ENCODE measurements around the gene WDR35.
"Not testable (repeated sequence)": the region's sequence is repeated elsewhere in the genome, so short reads cannot be mapped to it uniquely, and the experiment has no call there.

The WDR35 gene

DNA sequence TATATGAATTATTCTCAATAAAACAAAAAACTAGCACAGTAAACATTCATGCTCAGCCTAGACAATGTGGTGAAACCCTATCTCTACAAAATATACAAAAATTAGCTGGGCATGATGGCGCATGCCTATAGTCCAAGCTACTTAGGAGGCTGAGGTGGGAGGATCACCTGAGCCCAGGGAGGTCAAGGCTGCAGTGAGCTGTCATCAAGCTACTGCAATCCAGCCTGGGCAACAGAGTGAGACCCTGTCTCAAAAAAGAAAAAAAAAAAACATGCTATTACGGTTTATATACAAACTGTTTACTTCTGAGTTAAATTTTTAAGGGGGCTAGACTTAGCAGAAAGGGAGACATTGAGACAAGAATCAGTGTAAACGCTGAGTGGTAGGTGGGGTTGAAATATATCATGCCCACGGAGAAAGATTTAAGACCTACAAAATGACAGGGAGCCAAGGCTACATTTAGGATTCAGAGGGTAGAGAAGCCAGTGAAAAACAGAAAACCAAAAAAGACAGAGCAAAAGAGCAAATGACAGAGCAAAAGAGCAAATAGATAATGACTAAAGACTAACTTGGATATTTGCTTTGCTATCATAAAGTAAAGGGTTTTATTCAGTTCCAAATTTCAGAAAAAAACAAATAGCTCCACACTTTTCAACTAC lies 95.6 kb downstream of the WDR35 start:
- DNase-seq (ENCODE audit: low read depth in 2 of 2): no peak

DNA sequence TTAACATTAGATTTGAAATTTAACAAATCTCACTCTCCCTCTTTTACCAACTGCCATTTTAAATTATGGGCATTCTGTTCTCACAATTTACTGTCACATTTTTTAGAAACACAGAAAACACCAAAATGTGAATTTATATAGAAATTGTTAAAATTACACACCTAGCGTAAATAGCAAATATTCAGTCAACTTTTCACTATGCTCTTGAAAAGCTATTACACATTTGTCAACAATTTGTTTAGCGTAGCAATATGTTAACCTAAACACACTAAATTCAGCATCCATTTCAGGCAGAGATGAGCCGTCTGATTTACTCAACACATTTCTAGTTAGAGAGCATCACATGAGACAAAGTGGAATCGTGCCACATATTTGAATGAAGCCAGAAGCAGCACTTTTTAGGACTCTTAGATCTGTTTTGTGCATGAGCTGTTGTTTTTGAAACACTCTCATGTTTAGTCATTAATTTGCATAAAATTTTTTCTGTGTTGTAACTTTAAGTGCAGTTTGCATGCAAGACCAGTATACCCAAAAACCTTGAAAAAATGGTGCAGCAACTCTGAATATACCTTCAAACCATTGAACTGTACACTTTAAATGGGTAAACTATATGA lies 96.3 kb downstream of the WDR35 start:
- no peak for DNase-seq (ENCODE audit: low read depth in 2 of 2)

DNA sequence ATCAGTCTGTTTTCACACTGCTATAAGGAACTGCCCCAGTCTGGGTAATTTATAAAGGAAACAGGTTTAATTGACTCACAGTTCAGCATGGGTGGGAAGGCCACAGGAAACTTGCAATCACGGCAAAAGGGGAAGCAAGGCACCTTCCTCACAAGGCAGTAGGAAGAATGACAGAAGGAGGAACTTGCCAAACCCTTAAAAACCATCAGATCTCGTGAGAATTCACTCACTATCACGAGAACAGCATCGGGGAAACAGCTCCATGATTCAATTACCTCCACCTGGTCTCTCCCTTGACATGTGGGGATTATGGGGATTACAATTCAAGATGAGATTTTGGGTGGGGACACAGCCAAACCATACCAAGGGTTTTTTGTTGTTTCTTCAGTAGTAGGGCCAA lies 97.9 kb downstream of the WDR35 start:
- DNase-seq (ENCODE audit: low read depth in 2 of 2): not testable (repeated sequence)

DNA sequence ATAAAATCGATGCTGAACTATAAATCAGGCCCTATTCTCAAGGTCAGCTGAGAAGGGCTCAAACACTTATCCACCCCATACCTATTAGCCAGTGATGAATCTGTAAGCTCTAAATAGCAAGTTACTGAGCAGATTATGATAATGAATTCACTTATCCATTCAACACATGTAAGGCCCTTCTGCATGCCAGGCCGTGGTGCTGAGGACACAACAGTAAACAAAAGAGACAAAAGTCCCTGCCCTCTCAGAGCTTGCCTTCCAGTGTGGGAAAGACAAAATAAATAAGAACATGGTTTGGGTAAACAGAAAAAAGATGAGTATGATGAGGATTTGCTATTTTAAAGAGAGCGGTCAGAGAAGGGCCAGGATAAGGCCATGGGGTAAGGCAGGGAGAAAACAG lies 99.8 kb downstream of the WDR35 start:
- no peak for DNase-seq (ENCODE audit: low read depth in 2 of 2)

DNA sequence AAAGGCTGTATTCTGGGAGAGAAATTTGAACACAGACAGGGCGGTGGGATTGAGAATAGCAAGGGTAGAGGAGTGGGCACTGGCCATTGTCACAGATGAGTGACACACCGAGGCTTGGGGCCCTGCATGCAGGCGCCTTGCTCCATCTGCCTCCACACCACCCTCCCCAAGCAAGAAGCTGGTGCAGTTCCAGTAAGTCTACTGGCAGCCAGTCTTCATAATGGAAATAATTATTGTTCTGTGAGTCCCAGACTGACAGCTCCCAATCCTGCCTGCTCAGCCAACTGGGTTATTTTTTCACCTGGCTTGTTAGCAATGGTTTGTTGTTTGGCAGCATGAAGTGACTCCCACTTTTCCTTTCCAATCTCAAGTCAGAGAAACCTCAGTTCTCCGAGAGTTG lies 101.1 kb downstream of the WDR35 start:
- no peak for DNase-seq (ENCODE audit: low read depth in 2 of 2)

DNA sequence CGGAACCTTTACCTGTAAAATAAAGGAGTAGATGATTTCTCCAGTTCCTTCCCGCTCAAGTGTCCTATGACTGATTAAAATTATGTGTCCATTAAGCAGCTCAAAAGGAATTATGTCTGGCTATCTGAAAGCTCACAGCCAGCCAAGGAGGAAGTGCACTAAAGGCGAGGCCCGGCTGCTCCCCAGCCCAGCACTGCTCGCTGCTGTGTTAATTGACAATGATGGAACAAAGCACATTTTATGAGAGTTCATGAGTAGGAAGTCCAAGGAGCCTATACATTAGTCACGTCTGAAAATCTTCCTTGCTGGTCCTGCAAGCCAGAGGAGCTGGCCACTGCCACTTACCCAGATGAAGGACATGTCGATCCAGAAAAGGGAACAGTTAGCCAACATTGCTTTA lies 102.4 kb downstream of the WDR35 start:
- no peak for DNase-seq (ENCODE audit: low read depth in 2 of 2)

DNA sequence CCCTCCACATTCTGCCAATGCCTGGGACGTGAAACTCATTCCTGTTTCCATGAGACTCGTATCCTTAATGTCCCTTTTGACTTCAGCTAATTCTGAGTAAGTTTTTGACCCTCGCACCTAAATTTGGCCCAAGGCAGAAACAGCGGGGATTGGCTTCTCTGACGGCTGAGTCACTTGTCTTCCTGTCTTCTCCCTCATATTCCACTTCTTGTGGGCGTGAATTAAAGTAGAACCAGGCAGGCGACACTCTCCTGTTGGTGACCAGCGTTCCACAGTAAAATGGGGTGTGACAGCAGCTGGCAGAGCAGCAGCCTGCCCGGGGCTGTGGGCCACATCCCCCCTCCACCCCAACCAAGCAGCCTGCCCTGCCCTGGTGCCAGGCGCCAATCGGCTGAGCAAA lies 103.6 kb downstream of the WDR35 start:
- DNase-seq (ENCODE audit: low read depth in 2 of 2): no peak

DNA sequence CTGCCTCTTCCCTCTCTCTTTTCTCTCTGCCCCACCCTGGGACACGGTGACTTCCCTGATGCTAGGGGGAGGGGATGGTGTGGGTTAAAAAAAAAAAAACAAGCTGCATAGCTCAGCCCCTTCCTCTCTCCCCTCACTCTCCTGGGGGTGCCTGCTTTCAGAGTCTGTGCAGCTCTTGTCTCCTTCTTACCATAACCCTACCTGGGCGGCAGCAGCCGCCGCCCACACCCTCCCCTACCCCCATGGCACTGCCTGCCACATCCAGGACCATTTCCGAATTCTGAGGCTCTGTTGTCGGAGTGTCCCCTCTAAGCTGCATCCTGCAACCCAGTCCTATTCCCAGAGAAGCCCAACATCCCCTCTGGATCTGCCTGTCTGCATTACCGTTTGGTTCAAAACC lies 104.1 kb downstream of the WDR35 start:
- DNase-seq (ENCODE audit: low read depth in 2 of 2): no peak

DNA sequence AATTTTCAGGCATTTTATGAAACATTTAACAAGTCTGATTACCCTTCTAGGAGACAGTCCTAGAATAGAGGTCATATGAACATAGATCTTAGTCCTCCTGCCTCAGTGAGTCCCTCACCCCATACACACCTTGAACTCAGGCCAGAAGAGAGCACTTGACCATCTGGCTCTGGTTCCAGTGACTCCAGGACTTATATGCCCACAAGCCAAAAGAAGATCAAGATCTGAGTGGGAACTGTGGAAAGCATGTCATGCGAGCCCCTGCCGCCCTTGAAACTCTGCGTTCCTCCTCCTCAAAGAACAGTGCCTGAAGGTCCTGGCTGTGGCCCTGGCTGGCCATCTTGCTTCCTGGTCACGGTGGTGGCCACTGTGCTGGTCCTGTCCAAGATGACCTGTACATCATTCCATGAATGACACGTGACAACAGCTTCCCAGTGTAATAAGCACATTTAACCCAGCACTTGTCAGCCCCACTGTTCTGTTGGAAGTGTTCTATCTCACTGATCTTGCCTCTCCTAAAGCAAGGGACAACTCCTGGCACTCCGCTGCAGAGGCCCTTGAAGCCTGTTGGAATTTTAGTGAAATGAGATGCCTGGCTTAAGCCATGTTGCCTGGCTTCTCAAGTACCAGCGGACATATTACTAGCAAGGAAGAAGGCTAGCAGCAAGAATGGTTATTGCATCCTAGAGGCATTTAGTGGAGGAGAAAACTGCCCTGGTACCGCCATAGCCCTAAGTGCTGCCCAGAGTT lies 105.8 kb downstream of the WDR35 start:
- no peak for DNase-seq (ENCODE audit: low read depth in 2 of 2)

DNA sequence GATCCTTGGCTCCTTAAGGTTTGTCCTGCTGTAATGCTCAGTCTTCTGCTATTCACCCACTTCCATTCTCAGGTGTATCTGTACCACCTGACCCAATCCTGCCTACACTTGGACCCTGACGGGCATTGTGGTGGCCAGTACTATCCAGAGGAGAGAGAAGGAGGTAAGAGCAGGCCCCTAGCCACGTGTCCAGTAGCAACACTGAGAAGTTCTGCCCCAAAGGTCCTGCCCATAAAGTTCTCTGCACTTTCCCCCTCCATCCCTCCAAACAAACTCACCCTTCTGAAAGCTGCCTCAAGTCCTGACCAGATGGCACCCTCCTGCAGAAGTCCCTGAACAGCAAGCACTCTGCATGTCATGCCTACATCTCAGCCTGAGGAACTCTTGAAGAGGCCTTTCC lies 106.4 kb downstream of the WDR35 start:
- DNase-seq (ENCODE audit: low read depth in 2 of 2): no peak

DNA sequence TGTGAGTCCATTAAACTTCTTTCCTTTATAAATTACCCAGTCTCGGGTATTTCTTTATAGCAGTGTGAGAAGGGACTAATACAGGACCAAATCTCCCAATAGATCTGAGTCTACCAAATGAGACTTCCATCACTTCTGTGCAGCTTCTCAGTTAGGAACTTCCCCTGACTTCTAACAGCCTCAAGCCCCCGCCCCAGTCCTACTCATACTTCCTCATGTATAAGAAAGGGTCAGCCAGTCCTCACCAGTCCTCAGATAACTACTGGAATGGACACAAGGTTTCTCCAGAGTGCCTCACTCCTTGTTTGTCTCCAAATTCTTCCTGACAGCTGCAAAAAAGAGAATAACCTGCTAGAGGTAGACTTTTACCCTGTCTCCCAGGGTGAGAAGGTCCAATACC lies 107.6 kb downstream of the WDR35 start:
- no peak for DNase-seq (ENCODE audit: low read depth in 2 of 2)

DNA sequence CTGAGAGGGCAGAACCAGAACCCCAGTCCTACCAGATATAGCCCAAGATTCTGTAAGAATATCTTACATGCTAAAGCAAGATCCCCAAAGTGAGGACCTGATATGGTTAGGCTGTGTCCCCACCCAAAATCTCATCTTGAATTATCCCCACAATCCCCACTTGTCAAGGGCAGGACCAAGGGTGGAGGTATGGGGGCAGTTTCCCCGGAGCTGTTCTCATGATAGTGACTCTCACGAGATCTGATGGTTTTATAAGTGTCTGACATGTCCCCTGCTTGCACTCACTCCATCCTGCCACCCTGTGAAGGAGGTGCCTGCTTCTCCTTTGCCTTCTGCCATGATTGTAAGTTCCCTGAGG lies 108.0 kb downstream of the WDR35 start:
- no peak for DNase-seq (ENCODE audit: low read depth in 2 of 2)

DNA sequence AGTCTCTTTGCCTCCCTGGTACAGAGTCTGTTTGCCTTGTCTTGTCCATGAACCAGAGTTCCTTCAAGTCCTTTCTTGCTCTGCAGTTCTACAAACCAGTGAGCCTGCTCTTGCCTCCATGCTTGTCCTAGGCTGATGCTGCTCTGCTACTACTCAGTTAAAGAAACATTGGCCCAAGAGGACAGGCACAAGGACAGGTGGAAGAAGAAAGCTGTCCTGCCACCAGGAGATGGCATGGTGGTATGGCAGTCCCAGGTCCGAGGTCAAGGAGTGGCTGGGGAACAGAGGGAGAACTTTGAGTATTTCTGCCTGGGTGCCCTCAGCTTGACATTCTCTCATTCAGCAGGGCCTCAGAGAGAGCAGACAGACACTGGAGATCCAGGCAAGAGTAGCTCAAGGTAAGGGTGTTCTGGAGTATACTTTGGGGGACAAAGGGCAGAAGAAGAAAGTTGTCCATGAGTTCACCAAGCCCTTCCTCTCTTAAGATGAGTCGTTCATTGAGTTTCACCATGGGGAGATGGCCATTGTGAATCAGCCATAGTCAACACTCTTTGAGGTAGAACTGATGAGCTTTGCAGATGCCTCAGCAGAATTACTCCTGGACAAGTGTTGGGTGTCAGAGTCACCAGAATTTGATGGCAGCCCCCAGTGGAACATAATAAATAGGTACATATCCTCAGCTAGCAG lies 108.5 kb downstream of the WDR35 start:
- DNase-seq (ENCODE audit: low read depth in 2 of 2): no peak

DNA sequence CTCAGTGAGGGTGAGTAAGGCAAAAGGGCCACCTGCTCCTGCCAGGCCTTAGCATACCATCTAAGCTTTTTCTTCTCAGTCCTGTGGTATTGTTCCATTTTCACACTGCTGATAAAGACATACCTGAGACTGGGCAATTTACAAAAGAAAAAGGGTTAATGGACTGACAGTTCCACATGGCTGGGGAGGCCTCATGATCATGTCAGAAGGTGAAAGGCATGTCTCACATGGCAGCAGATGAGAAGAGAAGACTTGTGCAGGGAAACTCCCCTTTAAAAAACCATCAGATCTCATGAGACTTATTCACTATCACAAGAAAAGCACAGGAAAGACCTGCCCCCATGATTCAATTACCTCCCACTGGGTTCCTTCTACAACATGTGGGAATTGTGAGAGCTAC lies 109.7 kb downstream of the WDR35 start:
- DNase-seq (ENCODE audit: low read depth in 2 of 2): not testable (repeated sequence)

DNA sequence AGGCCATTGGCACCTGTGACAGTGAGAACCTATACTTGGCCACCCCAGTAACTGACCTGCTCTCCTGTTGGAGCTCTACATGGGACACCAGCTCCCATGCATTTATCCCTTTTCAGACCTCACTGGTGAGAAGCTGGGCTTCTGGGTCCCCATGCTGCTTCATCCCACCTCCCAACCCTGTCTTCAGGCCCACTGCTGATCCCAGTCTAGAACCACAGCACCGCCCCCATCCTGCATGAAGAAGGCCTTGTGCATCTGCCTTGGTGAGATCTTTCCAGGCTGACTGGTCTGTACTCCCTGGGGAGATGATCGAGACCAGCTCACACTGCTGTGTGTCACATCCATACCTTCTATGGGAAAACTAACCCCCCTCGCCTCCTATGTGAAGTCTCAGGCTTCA lies 110.8 kb downstream of the WDR35 start:
- no peak for DNase-seq (ENCODE audit: low read depth in 2 of 2)

DNA sequence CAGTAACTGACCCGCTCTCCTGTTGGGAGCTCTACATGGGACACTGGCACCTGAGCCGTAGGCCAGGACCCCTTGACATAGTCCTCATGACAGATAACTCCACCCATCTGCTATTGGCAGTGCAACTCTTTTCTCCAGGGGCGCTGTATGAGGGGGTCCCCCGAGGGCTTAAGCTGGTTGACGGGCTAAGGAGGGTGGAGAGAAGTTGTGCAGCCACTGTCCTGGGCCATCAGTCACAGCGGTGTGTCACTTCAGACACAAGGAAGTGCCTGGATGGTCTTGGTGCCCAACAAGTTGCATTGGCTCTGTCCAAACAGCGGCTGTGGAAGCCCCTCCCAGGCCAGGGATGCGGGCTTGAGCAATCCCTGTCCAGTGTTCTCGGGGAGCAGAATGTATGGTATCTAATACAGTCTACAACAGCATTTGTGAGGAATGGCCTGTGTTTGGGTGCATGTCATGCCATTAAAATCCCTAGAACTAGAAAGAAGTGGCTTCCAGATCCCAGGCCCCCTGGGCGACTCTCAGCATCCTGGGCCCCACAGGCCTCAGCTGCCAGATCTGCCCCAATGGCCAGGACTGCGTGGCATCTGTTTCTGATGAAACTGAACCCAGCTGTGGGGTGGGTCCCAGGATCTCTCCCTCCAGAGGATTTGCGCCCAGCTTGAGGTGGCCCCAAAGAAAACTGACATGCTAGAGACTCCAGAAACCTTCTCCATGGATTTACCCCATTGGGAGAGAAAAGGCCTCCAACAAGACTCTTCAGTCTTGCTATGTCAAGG lies 111.4 kb downstream of the WDR35 start:
- DNase-seq (ENCODE audit: low read depth in 2 of 2): no peak

DNA sequence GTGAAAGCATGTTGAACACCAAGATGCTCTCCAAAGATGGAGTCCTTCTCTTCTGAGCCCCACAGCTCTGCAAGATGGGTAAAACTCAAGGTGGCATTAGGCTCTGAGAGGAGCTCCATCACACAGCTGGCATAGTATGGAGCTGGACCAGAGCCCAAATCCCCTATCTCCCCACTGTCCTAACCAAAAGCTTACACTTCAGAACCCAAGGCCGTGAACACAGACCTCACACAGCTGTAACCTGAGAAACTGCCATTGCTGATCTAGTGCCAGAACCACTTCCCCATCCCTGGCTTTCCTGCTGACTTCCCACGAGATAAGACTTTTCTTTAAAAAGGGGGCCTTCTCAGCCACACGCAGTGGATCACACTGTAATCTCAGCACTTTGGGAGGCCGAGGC lies 113.2 kb downstream of the WDR35 start:
- no peak for DNase-seq (ENCODE audit: low read depth in 2 of 2)

DNA sequence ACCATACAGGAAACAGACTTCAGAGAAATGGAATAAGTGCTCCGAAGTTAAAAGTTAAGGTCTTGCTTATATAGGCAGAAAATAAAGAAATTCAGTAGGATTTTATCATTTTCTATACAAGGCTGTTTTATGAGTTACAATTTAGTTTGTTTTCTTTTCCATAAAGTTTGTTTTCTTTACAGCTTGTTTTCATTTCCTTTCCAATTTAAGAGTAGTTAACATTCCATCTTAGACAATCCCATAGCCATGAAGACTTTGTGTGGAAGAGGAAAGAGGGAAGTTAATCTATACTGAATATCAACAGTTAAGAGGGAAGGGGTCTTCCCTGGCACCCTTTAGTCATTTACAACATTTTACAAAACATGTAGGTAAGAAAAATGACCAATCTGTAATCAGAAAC lies 114.6 kb downstream of the WDR35 start:
- DNase-seq (ENCODE audit: low read depth in 2 of 2): no peak

DNA sequence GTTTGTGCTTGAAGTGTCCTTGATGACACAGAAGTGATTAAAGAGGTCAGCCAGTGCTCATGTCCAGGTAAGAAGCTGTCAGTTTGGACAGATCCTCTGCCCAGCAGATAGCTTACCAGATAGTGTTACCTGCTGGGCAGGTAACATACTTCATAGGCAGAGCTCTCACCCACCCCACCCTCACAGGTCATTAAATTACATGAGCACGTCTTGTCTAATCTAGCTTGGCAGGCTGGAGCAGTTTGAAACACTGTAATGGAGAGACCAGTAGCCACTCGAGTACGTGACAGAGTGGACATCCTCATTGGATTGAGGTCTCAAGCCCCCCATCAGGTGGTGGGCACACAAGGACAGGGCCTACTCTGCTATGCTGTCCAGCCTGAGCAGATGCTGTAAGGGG lies 115.2 kb downstream of the WDR35 start:
- DNase-seq (ENCODE audit: low read depth in 2 of 2): no peak

DNA sequence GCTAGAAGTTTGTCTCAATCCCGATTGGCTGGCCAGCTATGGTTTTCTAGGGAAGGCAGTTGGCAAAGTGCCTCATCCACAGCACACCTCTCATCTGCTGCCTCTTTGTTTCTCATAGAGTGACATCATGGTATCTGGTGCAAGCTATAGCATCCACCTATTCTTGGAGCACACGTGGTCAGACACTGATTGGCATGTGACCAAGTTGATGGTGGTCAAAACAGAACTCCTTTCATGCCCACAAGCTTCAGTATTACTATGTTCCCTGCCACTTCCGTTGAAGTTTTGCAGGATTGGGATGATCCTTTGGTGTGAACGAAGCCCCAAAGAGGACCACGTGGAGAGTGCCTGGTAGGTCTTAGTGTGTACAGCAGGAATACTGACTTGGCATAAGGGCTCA lies 116.9 kb downstream of the WDR35 start:
- no peak for DNase-seq (ENCODE audit: low read depth in 2 of 2)

DNA sequence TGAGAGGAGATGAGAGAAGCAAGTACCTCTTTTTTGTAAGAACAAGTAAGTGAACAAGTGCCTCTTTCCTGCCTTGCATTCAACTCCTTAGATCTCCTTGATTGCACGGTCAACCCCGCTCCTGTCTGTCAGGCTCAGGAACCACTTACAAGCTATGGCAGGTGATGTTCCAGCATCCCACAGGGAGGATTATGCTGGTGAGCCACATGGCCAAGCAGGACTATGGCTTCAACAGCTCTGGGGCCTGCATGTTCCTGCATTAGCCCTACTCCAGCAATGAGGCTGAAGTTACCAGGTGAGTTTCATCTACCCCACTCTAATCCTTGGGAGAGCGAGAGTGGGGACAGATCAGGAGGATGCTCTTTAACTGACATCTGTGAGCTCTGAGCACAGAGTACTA lies 117.6 kb downstream of the WDR35 start:
- no peak for DNase-seq (ENCODE audit: low read depth in 2 of 2)

DNA sequence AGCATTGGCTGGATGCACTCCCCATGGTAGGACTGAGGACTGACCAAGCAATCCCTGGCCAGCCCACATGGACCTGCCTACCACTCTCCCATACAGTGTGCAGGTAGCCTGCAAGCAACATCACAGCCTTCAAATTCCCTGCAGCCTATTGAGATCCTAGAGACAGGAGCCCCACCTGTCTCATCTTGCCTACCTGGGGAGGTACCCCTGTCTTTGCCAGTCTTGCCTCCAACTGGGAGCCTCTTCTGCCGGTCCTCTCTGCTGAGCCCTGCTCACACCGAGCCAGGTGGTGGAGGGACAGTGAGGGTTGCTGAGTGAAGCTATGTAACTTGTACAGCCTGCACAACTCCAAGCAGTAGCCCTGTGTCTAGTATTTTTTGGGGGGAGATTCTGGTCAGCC lies 118.1 kb downstream of the WDR35 start:
- no peak for DNase-seq (ENCODE audit: low read depth in 2 of 2)
